HCT116 (cell line): ENCODE results near the gene BRD7. TPM values are rescaled to one million over a fixed set of nuclear protein-coding genes. Genes with fewer than 3 reads are reported as not detected.

ENCODE experiments used
- ATAC-seq: fragments of 200-7000 bp; cut with Tn5 transposase; 2 replicates; pipeline ENCODE4 v1.9.1; 2020; ENCODE audit warnings: mild to moderate bottlenecking, moderate library complexity
- BruUV-seq: library from RNA; stranded (reverse); fragments of 400-500 nt; replicated peaks from 2 replicates; lab custom pipeline; 2021; lab: Mats Ljungman, UMichigan
- CTCF ChIA-PET: fragments of 300-600 bp; sonication (Branson Sonifier 250); formaldehyde crosslinking; loops from one replicate; lab custom pipeline; 2021; ENCODE audit warnings: antibody characterized with exemption; lab: Charles Lee
- POLR2A ChIA-PET: fragments of 300-600, 350-600 bp; sonication (Branson Sonifier 250); formaldehyde crosslinking; loops from one replicate; lab custom pipeline; 2021; ENCODE audit warnings: antibody characterized with exemption; lab: Charles Lee
- RAD21 ChIA-PET, 2 experiments: fragments of 300-600 bp; sonication (Branson Sonifier 250); formaldehyde crosslinking; loops; one replicate each; lab custom pipeline; 2023; ENCODE audit warnings: low total read pairs in 2 of 2; ENCODE audit not compliant: uncharacterized antibody in 2 of 2, unreplicated experiment in 2 of 2, low non-redundant PET in 1 of 2; lab: Charles Lee
- DNase-seq: peaks from one replicate; pipeline ENCODE4 v3.0.0-alpha.2; 2010; ENCODE audit warnings: low read depth, low spot score
- H2AFZ ChIP-seq: fragments of 200-600 bp; shearing (Covaris generic), sonication (generic); 2 replicates; pipeline ENCODE4 v1.6.1; 2017; ENCODE audit warnings: low read depth, mixed run types, mixed read lengths, antibody characterized with exemption, low read length; ENCODE audit not compliant: poor library complexity, severe bottlenecking
- H3K27ac ChIP-seq: 2 replicates; pipeline ENCODE4 v1.5.1; 2012; ENCODE audit warnings: low read depth, low read length
- H3K27me3 ChIP-seq: fragments of 200-600 bp; sonication (generic); 2 replicates; pipeline ENCODE4 v1.6.1; 2016; ENCODE audit warnings: mixed run types, low read length, mixed read lengths; ENCODE audit not compliant: insufficient read depth
- H3K36me3 ChIP-seq, 2 experiments: fragments of 200-500 bp in 1 of 2; fragments of 200-600 bp in 1 of 2; sonication (Bioruptor generic) in 1 of 2; sonication (generic) in 1 of 2; 2 replicates each; pipeline versions ENCODE4 v1.5.1 to v1.6.1; 2014 to 2016; ENCODE audit warnings: low read length in 2 of 2, inconsistent platforms in 1 of 2, mixed read lengths in 1 of 2, mixed run types in 1 of 2; ENCODE audit not compliant: insufficient read depth in 2 of 2, control insufficient read depth in 1 of 2
- H3K4me1 ChIP-seq, 2 experiments: fragments of 200-600 bp in 1 of 2; sonication (generic) in 1 of 2; 2 replicates each; pipeline versions ENCODE4 v1.5.1 to v1.6.1; 2012 to 2017; ENCODE audit warnings: low read length in 2 of 2, inconsistent platforms in 1 of 2, mild to moderate bottlenecking in 1 of 2, mixed read lengths in 1 of 2, mixed run types in 1 of 2, moderate library complexity in 1 of 2; ENCODE audit not compliant: insufficient read depth in 2 of 2, control insufficient read depth in 1 of 2
- H3K4me2 ChIP-seq: fragments of 200-600 bp; sonication (generic); 2 replicates; pipeline ENCODE4 v1.6.1; 2017; ENCODE audit warnings: mixed run types, low read length, mixed read lengths
- H3K4me3 ChIP-seq, 2 experiments: fragments of 200-600 bp in 1 of 2; sonication (generic) in 1 of 2; replicated peaks in 1 of 2; 2 replicates each; pipeline ENCODE4 v1.5.1; 2011 to 2016; ENCODE audit warnings: low read length in 2 of 2, control low read depth in 1 of 2, low read depth in 1 of 2, mild to moderate bottlenecking in 1 of 2, mixed read lengths in 1 of 2, mixed run types in 1 of 2
- H3K79me2 ChIP-seq: fragments of 200-600 bp; sonication (generic); 2 replicates; pipeline ENCODE4 v1.6.1; 2017; ENCODE audit warnings: mild to moderate bottlenecking, mixed run types, low read length, moderate library complexity, mixed read lengths; ENCODE audit not compliant: insufficient read depth
- H3K9ac ChIP-seq: fragments of 200-600 bp; sonication (generic); 2 replicates; pipeline ENCODE4 v1.6.1; 2016; ENCODE audit warnings: low read length, mixed read lengths
- H3K9me2 ChIP-seq: fragments of 200-600 bp; sonication (generic), shearing (Covaris generic); 2 replicates; pipeline ENCODE4 v1.6.1; 2017; ENCODE audit warnings: mixed run types, mild to moderate bottlenecking, moderate library complexity; ENCODE audit not compliant: insufficient read depth
- H3K9me3 ChIP-seq, 2 experiments: fragments of 200-500 bp in 1 of 2; fragments of 200-600 bp in 1 of 2; sonication (Bioruptor generic) in 1 of 2; sonication (generic) in 1 of 2; 2 replicates each; pipeline ENCODE4 v1.6.1; 2014 to 2017; ENCODE audit warnings: low read length in 2 of 2, mixed read lengths in 2 of 2, inconsistent platforms in 1 of 2, low read depth in 1 of 2, mild to moderate bottlenecking in 1 of 2, mixed run types in 1 of 2, moderate library complexity in 1 of 2; ENCODE audit not compliant: control insufficient read depth in 1 of 2, insufficient read depth in 1 of 2
- H4K20me1 ChIP-seq: fragments of 200-600 bp; sonication (generic), shearing (Covaris generic); 2 replicates; pipeline ENCODE4 v1.6.1; 2017; ENCODE audit warnings: mixed run types, mild to moderate bottlenecking, moderate library complexity; ENCODE audit not compliant: insufficient read depth
- ATF3 ChIP-seq: IDR thresholded peaks from 2 replicates; pipeline ENCODE4 v1.6.1; 2012
- CTCF ChIP-seq, 3 experiments: fragments of 200-600 bp in 1 of 3; sonication (generic) in 1 of 3; IDR thresholded peaks in 2 of 3; conservative IDR thresholded peaks in 1 of 3; 2 replicates each; pipeline ENCODE4 v1.5.1; 2012 to 2017; ENCODE audit warnings: low read depth in 2 of 3, low read length in 2 of 3, antibody characterized with exemption in 1 of 3, borderline replicate concordance in 1 of 3, control low read depth in 1 of 3, mild to moderate bottlenecking in 1 of 3, mixed read lengths in 1 of 3, mixed run types in 1 of 3, moderate library complexity in 1 of 3; ENCODE audit not compliant: insufficient read depth in 1 of 3
- EZH2 ChIP-seq: fragments of 200-600 bp; sonication (generic); IDR thresholded peaks from 2 replicates; pipeline ENCODE4 v1.6.1; 2017; ENCODE audit warnings: antibody characterized with exemption, mixed run types
- JUND ChIP-seq: IDR thresholded peaks from 2 replicates; pipeline ENCODE4 v1.6.1; 2012
- POLR2AphosphoS5 ChIP-seq: IDR thresholded peaks from 2 replicates; pipeline ENCODE4 v1.6.1; 2011; ENCODE audit warnings: mild to moderate bottlenecking, low read depth, low read length, moderate library complexity
- SP1 ChIP-seq: IDR thresholded peaks from 2 replicates; pipeline ENCODE4 v1.6.1; 2012; ENCODE audit warnings: low read depth
- SRF ChIP-seq: IDR thresholded peaks from 2 replicates; pipeline ENCODE4 v1.6.1; 2012; ENCODE audit warnings: low read depth
- TCF7L2 ChIP-seq: IDR thresholded peaks from 2 replicates; pipeline ENCODE4 v1.7.0; 2011; ENCODE audit warnings: borderline replicate concordance, inconsistent platforms; ENCODE audit not compliant: insufficient read depth, insufficient read length; ENCODE audit errors: extremely low read depth
- YY1 ChIP-seq: IDR thresholded peaks from 2 replicates; pipeline ENCODE4 v1.6.1; 2011; ENCODE audit warnings: low read length, low read depth, moderate library complexity, mild to moderate bottlenecking; ENCODE audit not compliant: insufficient replicate concordance; ENCODE audit errors: extremely low read depth
- ZFX ChIP-seq: fragments of 450-650 bp; IDR thresholded peaks from 2 replicates; pipeline ENCODE4 v1.6.1; 2017
- intact Hi-C: fragments of 100-400 bp; cut with micrococcal nuclease; formaldehyde crosslinking; loops from 2 replicates; pipeline ENCODE4 v1.10.0; 2022
- total RNA-seq: library from RNA; stranded (reverse); gene quantifications from one replicate; pipeline ENCODE4 v1.2.1, GENCODE V29; 2021; ENCODE audit not compliant: unreplicated experiment

The BRD7 gene
- total RNA-seq, 1 experiment from 2014 or later = 85.4 TPM

- POLR2A ChIA-PET = no interaction called here
- intact Hi-C loops = no loop called here
Measured at GRCh38 chr16:50416388-50416787, 47.6 kb upstream of the BRD7 start.

More at GRCh38 chr16:50416388-50416787, 47.6 kb upstream of the BRD7 start:
- no peaks in the 10 kb centered on the region for H3K36me3 ChIP-seq
- no peaks in the 10 kb centered on the region for H3K27me3 ChIP-seq
- no peak overlapping the region for H2AFZ ChIP-seq
- ATAC-seq = no peak
- no peak for TF ChIP-seq YY1
- TF ChIP-seq EZH2 = no peak
- no peak for TF ChIP-seq SP1
- TF ChIP-seq ZFX = no peak
- no peak for TF ChIP-seq CTCF (IDR thresholded peaks at IDR 0.05 in 2 of 3, conservative IDR thresholded peaks at IDR 0.05 in 1 of 3; ENCODE audit: borderline replicate concordance in 1 of 3, insufficient read depth in 1 of 3, low read depth in 2 of 3, low read length in 2 of 3)
- no peak for TF ChIP-seq TCF7L2
- TF ChIP-seq SRF = no peak
- no peak for TF ChIP-seq ATF3
- TF ChIP-seq JUND = no peak
- TF ChIP-seq POLR2AphosphoS5 = no peak
- RAD21 ChIA-PET = no interaction called here
- no TSS peak for BruUV-seq
- CTCF ChIA-PET = no interaction called here
- no peaks in the 10 kb centered on the region for H3K79me2 ChIP-seq
- no peaks in the 10 kb centered on the region for H3K4me1 ChIP-seq
- H3K9me2 ChIP-seq = no peaks in the 10 kb centered on the region
- no peak overlapping the region for H3K4me2 ChIP-seq
- no peak overlapping the region for H3K27ac ChIP-seq
- no peak for DNase-seq
- no peak overlapping the region for H3K9ac ChIP-seq
- peaks cover 16 to 17% of the 10 kb centered on the region in 2 experiments for H3K9me3 ChIP-seq
- H4K20me1 ChIP-seq = no peaks in the 10 kb centered on the region
- H3K4me3 ChIP-seq = no peak overlapping the region
